CD4-positive, alpha-beta T cell (primary cell): Measurements from ENCODE around the gene TULP4. TPM values are rescaled to one million over a fixed set of nuclear protein-coding genes. Genes with fewer than 3 reads are reported as not detected.

Source experiments
- ATAC-seq: fragments of 200-7000 bp; cut with Tn5 transposase; one replicate; pipeline ENCODE4 v1.10.0; 2022; ENCODE audit warnings: mild to moderate bottlenecking; ENCODE audit not compliant: poor library complexity
- CTCF ChIA-PET: fragments of 350-600 bp; sonication (Branson Sonifier 250); formaldehyde crosslinking; loops from one replicate; lab custom pipeline; 2021; ENCODE audit warnings: antibody characterized with exemption, inconsistent platforms; lab: Charles Lee
- POLR2A ChIA-PET: fragments of 350-600 bp; sonication (Branson Sonifier 250); formaldehyde crosslinking; loops from one replicate; lab custom pipeline; 2021; ENCODE audit warnings: antibody characterized with exemption, inconsistent platforms; lab: Charles Lee
- DNase-seq, 14 experiments: peaks; one replicate each; pipeline ENCODE4 v3.0.0-alpha.2; 2013 to 2020; ENCODE audit warnings: mixed read lengths in 2 of 14
- H3K27ac ChIP-seq, 2 donors: one replicate each; pipeline versions ENCODE4 v1.5.1 to v1.7.0; 2013; ENCODE audit warnings: low read length in 2 of 2, low read depth in 1 of 2, mild to moderate bottlenecking in 1 of 2
- H3K27me3 ChIP-seq, 2 experiments: 1 replicate in 1 of 2; 2 replicates in 1 of 2; pipeline versions ENCODE4 v1.6.1 to v1.7.0; 2013; ENCODE audit warnings: low read length in 2 of 2, control low read depth in 1 of 2, mild to moderate bottlenecking in 1 of 2, moderate library complexity in 1 of 2; ENCODE audit not compliant: insufficient read depth in 2 of 2, control insufficient read depth in 1 of 2
- H3K36me3 ChIP-seq: one replicate; pipeline ENCODE4 v1.6.1; 2013; ENCODE audit warnings: low read length, control low read depth; ENCODE audit not compliant: insufficient read depth
- H3K4me1 ChIP-seq: one replicate; pipeline ENCODE4 v1.6.1; 2013; ENCODE audit warnings: low read length, control low read depth; ENCODE audit not compliant: insufficient read depth
- H3K4me3 ChIP-seq: one replicate; pipeline ENCODE4 v1.5.1; 2013; ENCODE audit warnings: mild to moderate bottlenecking, low read length, moderate library complexity
- H3K9me3 ChIP-seq, 2 experiments: 1 replicate in 1 of 2; 2 replicates in 1 of 2; pipeline versions ENCODE4 v1.6.1 to v1.7.0; 2013; ENCODE audit warnings: low read length in 2 of 2, mild to moderate bottlenecking in 2 of 2, control low read depth in 1 of 2, moderate library complexity in 1 of 2; ENCODE audit not compliant: control insufficient read depth in 1 of 2, insufficient read depth in 1 of 2
- H3K27ac Mint-ChIP-seq: one replicate; pipeline ENCODE4 v1.8.0; 2020; ENCODE audit warnings: mixed read lengths
- H3K27me3 Mint-ChIP-seq: one replicate; pipeline ENCODE4 v1.8.0; 2021; ENCODE audit warnings: mixed read lengths
- H3K36me3 Mint-ChIP-seq: one replicate; pipeline ENCODE4 v1.8.0; 2021; ENCODE audit warnings: low read depth, mixed read lengths
- H3K4me1 Mint-ChIP-seq: one replicate; pipeline ENCODE4 v1.8.0; 2021; ENCODE audit warnings: low read depth, mixed read lengths
- H3K4me3 Mint-ChIP-seq: one replicate; pipeline ENCODE4 v1.8.0; 2020; ENCODE audit warnings: mild to moderate bottlenecking, mixed read lengths
- H3K9me3 Mint-ChIP-seq: one replicate; pipeline ENCODE4 v1.8.0; 2020; ENCODE audit warnings: mixed read lengths
- CTCF ChIP-seq: fragments of 200-600 bp; IDR thresholded peaks from one replicate; pipeline ENCODE4 v1.8.0; 2022; ENCODE audit warnings: antibody characterized with exemption, mild to moderate bottlenecking
- intact Hi-C, 2 experiments: fragments of 100-400 bp; cut with DNase I in 1 of 2; cut with micrococcal nuclease in 1 of 2; formaldehyde crosslinking; loops; one replicate each; pipeline versions ENCODE4 v1.15.1 to v1.9.0; 2023 to 2025; cut with DNase I, micrococcal nuclease
- total RNA-seq, 174 experiments: library from RNA in 2 of 174; stranded (reverse) in 2 of 174; gene quantifications; one replicate each; pipeline ENCODE4 v1.2.3 and lab custom pipeline; 2021 to 2026

Gene TULP4
- total RNA-seq, 2 experiments from 2014 or later: 66.1 to 68.2 TPM

DNA sequence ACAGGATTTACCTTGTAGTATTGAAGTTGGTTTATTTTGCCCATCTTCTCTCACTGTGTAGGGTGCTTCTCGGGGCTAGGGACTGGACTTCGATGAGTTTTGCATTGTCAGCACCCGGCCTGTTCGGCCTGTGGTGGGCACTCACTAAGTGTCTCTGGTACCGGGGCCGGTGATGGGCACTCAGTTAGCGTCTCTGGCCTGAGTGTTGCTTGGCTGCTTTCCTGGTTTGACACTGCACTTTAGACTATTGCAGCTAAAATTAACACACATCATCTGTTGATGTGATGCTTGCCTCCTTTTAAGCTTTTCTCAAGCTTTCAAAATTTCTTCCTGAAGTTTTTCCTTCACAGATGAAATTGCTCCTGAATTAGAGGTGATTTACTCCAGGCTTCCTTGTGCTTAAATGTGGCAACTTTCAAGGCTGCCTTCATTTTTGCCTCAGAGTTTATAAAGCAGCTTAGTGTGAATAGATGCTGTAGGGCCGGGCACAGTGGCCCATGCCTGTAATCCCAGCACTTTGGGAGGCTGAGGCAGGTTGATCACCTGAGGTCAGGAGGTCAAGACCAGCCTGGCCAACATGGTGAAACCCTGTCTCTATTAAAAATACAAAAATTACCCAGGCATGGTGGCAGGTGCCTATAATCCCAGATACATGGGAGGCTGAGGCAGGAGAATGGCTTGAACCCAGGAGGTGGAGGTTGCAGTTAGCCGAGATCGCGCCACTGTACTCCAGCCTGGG lies 41.7 kb upstream of the TULP4 start:
- DNase-seq: peak in 1 of 14 experiments; percentile 8
- Mint-ChIP-seq H3K27me3 (no peaks in the 10 kb centered on the region), H3K4me3 (peak overlapping the region; percentile 21), H3K9me3 (no peaks in the 10 kb centered on the region), H3K4me1 (peaks cover 34% of the 10 kb centered on the region), H3K27ac (peak overlapping the region; percentile 74), H3K36me3 (peaks cover 9% of the 10 kb centered on the region)
- CTCF ChIA-PET: interaction anchor here (0.9 to 1.1 kb wide), 2 partner anchors 24 to 49 kb away, joined by 3 to 5 read pairs; no protein-coding TSS in a partner anchor
- POLR2A ChIA-PET: interaction anchor here (0.6 to 1.7 kb wide), 6 partner anchors 14 to 55 kb away, joined by 3 to 10 read pairs (median 7); no protein-coding TSS in a partner anchor
- intact Hi-C loops: loop anchor here in 1 of 2 experiments (1.0 to 5.0 kb wide), 2 partner anchors 20 to 38 kb away; no protein-coding TSS in a partner anchor
- ATAC-seq: no peak
- Histone ChIP-seq H3K36me3 (no peaks in the 10 kb centered on the region), H3K4me3 (no peak overlapping the region), H3K4me1 (peaks cover 16% of the 10 kb centered on the region), H3K27ac (peak overlapping the region; percentile 10 to 30), H3K9me3 (no peaks in the 10 kb centered on the region), H3K27me3 (no peaks in the 10 kb centered on the region)
- no peak for TF ChIP-seq CTCF

- DNase-seq: no peak
- no peak for TF ChIP-seq CTCF
- ChIA-PET POLR2A (interaction anchor here (0.8 to 1.6 kb wide), 2 partner anchors 19 to 39 kb away, joined by 3 to 8 read pairs; no protein-coding TSS in a partner anchor), CTCF (interaction anchor here (1.5 kb wide), 1 partner anchor 51 kb away, joined by 4 read pairs; no protein-coding TSS in a partner anchor)
- Histone ChIP-seq H3K27ac (no peak overlapping the region), H3K4me1 (peaks cover 16% of the 10 kb centered on the region), H3K27me3 (no peaks in the 10 kb centered on the region), H3K9me3 (no peaks in the 10 kb centered on the region), H3K36me3 (no peaks in the 10 kb centered on the region), H3K4me3 (no peak overlapping the region)
- Mint-ChIP-seq H3K27me3 (no peaks in the 10 kb centered on the region), H3K9me3 (no peaks in the 10 kb centered on the region), H3K36me3 (peaks cover 9% of the 10 kb centered on the region), H3K4me1 (peaks cover 34% of the 10 kb centered on the region), H3K27ac (no peak overlapping the region), H3K4me3 (no peak overlapping the region)
- no peak for ATAC-seq
- intact Hi-C loops: loop anchor here in 1 of 2 experiments (5.0 kb wide), 1 partner anchor 40 kb away; no protein-coding TSS in a partner anchor
Observed at GRCh38 chr6:158272324-158272723, 39.9 kb upstream of the TULP4 start.

DNA sequence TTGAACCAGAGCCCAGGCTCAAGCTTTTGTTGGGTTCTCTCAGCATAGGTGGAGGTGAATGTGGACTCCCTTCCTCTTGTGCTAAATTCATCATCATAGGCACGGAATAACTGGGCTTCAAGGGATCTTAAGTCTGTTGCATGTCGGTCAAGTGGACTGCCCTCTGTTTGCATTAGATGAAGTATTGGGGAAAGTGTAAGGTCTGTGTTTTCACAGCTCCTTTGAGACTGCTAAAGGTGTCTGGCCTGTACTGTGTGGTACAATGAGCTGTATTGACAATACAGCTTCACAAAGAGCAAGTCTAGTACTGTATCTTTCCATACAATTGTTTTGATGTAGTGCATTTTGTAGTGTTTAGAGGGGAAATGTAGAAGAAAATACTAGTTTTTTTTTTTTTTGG lies 34.3 kb upstream of the TULP4 start:
- POLR2A ChIA-PET: no interaction called here
- TF ChIP-seq CTCF: no peak
- H3K27me3 ChIP-seq: no peaks in the 10 kb centered on the region
- intact Hi-C loops: no loop called here
- H3K4me1 Mint-ChIP-seq: peaks cover 8% of the 10 kb centered on the region
- no peak overlapping the region for H3K27ac ChIP-seq
- H3K27ac Mint-ChIP-seq: no peak overlapping the region
- H3K9me3 ChIP-seq: no peaks in the 10 kb centered on the region
- CTCF ChIA-PET: interaction anchor here (0.8 to 1.2 kb wide), 3 partner anchors 12 to 57 kb away, joined by 3 to 4 read pairs (median 3); no protein-coding TSS in a partner anchor
- peaks cover 9% of the 10 kb centered on the region for H3K36me3 Mint-ChIP-seq
- H3K36me3 ChIP-seq: no peaks in the 10 kb centered on the region
- ATAC-seq (no peak), DNase-seq (no peak)
- H3K27me3 Mint-ChIP-seq: no peaks in the 10 kb centered on the region
- H3K4me1 ChIP-seq: peaks cover 6% of the 10 kb centered on the region
- no peak overlapping the region for H3K4me3 Mint-ChIP-seq
- H3K4me3 ChIP-seq: no peak overlapping the region
- no peaks in the 10 kb centered on the region for H3K9me3 Mint-ChIP-seq
